GDM1 (cell line): ENCODE measurements around the gene RPP38.

ENCODE experiments used
- DNase-seq: peaks from one replicate; lab custom pipeline; 2025; lab: John Stamatoyannopoulos, UW

Gene RPP38

GRCh38 chr10:15112657-15113056 is 15.5 kb downstream of the RPP38 start:
- no peak for DNase-seq

GRCh38 chr10:15113766-15114165 is 16.6 kb downstream of the RPP38 start:
- DNase-seq, result no peak

- DNase-seq, result no peak
These were observed 19.1 kb downstream of the RPP38 start for GRCh38 chr10:15116225-15116624.

- DNase-seq, result no peak
These were observed 21.5 kb downstream of the RPP38 start for GRCh38 chr10:15118615-15119014.

- DNase-seq, result no peak
These were observed 23.4 kb downstream of the RPP38 start for GRCh38 chr10:15120523-15120922.

GRCh38 chr10:15121707-15122106 is 24.6 kb downstream of the RPP38 start:
- no peak for DNase-seq

GRCh38 chr10:15122477-15123030 is 25.4 kb downstream of the RPP38 start:
- DNase-seq, result no peak

GRCh38 chr10:15123749-15124184 is 26.6 kb downstream of the RPP38 start:
- no peak for DNase-seq

GRCh38 chr10:15124190-15124589 is 27.0 kb downstream of the RPP38 start:
- no peak for DNase-seq

GRCh38 chr10:15124908-15125307 is 27.8 kb downstream of the RPP38 start:
- DNase-seq, result no peak

GRCh38 chr10:15131330-15131729 is 34.2 kb downstream of the RPP38 start:
- no peak for DNase-seq

GRCh38 chr10:15136129-15137035 is 39.2 kb downstream of the RPP38 start:
- DNase-seq, result no peak

GRCh38 chr10:15137036-15137359 is 39.8 kb downstream of the RPP38 start:
- DNase-seq, result no peak

- no peak for DNase-seq
These were observed 40.5 kb downstream of the RPP38 start for GRCh38 chr10:15137636-15138035.

GRCh38 chr10:15140698-15141097 is 43.5 kb downstream of the RPP38 start:
- DNase-seq, result no peak

- DNase-seq, result no peak
These were observed 44.2 kb downstream of the RPP38 start for GRCh38 chr10:15141136-15142054.

- DNase-seq, result no peak
These were observed 47.6 kb downstream of the RPP38 start for GRCh38 chr10:15144788-15145187.

- no peak for DNase-seq
These were observed 49.2 kb downstream of the RPP38 start for GRCh38 chr10:15146366-15146765.

- no peak for DNase-seq
These were observed 50.6 kb downstream of the RPP38 start for GRCh38 chr10:15147594-15148392.

- no peak for DNase-seq
These were observed 52.1 kb downstream of the RPP38 start for GRCh38 chr10:15149042-15149771.

- no peak for DNase-seq
These were observed 53.4 kb downstream of the RPP38 start for GRCh38 chr10:15150563-15150962.
